HepG2 (cell line): Measurements from ENCODE around the gene IQCN. TPM values are rescaled to one million over a fixed set of nuclear protein-coding genes. Genes with fewer than 3 reads are reported as not detected.

ENCODE experiments used
- ZNF124 ChIP-seq: sonication (generic); formaldehyde crosslinking; IDR thresholded peaks from 2 replicates; pipeline ENCODE4 v1.4.0; 2020; ENCODE audit warnings: missing genetic modification reagents
- ZNF230 ChIP-seq: sonication (generic); formaldehyde crosslinking; IDR thresholded peaks from 2 replicates; pipeline ENCODE4 v1.4.0; 2020; ENCODE audit warnings: mild to moderate bottlenecking, missing genetic modification reagents
- ZNF839 ChIP-seq: sonication (generic); formaldehyde crosslinking; IDR thresholded peaks from 2 replicates; pipeline ENCODE4 v1.4.0; 2020; ENCODE audit warnings: missing genetic modification reagents, mild to moderate bottlenecking, borderline replicate concordance
- polyA plus RNA-seq, 8 experiments: library from polyadenylated mRNA; depleted of rRNA in 3 of 8; stranded (reverse) in 7 of 8; unstranded in 1 of 8; fragments of >200 nt; fragmentation: Illumina TruSeq in 4 of 8; extraction: Trizol in 4 of 8; gene quantifications; 2 replicates each; pipeline versions ENCODE4 v1.2.1 to v1.2.3, GENCODE V29; 2011 to 2016; ENCODE audit warnings: low read depth in 4 of 8, missing spikeins in 1 of 8, mixed read lengths in 1 of 8; ENCODE audit not compliant: insufficient read depth in 1 of 8
- total RNA-seq, 5 experiments: library from RNA; depleted of rRNA; stranded (reverse); fragments of >200 nt; fragmentation: Illumina TruSeq; extraction: Trizol; gene quantifications; 2 replicates each; pipeline ENCODE4 v1.2.3, GENCODE V29; 2016; ENCODE audit warnings: low read depth in 1 of 5
- TF ChIP-seq, protein P1 (sequence below): sonication (generic); formaldehyde crosslinking; IDR thresholded peaks from 2 replicates; pipeline ENCODE4 v1.5.1; 2020; ENCODE audit warnings: mild to moderate bottlenecking, missing genetic modification reagents, borderline replicate concordance
- TF ChIP-seq, protein P2 (sequence below): sonication (generic); formaldehyde crosslinking; IDR thresholded peaks from 2 replicates; pipeline ENCODE4 v1.4.0; 2020; ENCODE audit warnings: mild to moderate bottlenecking, missing genetic modification reagents

Gene IQCN
- total and polyA plus RNA-seq, 2 of the 13 experiments (the other 11 are each of a cell fraction or from before 2014, with no cell fraction given) = 0.04 to 0.18 TPM

DNA sequence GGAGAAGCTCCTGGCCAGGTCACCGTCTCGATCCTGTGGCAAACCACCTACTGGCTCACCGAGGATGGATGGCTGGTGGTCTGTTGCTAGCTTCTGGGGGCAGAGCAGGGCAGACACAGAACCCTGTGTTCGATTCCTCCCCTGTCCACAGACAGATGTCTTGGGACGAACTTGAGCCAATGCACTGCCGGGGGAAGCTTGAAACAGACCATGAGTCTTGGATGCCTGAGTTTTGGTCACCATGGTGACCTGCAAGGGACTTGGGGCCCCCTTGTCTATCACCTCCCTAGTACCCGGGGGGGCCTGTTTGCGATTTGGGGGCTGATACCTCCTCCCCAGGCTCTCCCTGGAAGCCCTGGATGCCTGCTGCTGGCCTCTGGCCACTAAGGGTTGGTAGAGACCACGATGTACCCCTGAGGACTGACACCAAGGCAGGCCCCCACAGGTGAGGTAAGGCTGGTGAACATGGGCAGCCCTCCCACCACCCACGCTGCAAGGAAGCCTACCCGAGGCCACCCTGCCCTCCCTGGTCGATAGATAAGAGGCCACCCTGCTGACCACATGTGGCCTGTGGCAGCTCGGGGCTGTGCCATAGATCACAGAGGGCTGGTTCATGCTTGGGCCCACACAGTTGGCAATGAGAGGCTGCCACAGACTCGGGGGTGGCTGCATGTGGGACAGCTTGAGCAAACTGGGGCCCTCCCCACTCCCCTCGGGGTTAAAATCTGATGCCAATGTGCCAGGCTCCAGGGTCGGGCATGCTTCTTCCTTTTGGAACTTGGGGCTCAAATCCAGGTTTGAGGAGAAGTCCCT lies 10.7 kb downstream of the IQCN start (continued):
- TF ChIP-seq, protein P1, sequence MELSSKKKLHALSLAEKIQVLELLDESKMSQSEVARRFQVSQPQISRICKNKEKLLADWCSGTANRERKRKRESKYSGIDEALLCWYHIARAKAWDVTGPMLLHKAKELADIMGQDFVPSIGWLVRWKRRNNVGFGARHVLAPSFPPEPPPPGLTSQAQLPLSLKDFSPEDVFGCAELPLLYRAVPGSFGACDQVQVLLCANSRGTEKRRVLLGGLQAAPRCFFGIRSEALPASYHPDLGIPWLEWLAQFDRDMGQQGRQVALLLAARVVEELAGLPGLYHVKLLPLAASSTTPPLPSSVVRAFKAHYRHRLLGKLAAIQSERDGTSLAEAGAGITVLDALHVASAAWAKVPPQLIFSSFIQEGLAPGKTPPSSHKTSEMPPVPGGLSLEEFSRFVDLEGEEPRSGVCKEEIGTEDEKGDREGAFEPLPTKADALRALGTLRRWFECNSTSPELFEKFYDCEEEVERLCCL = no peak
- no peak for TF ChIP-seq ZNF839 (CRISPR knock-in tag)
- no peak for TF ChIP-seq ZNF124 (CRISPR knock-in tag)
- TF ChIP-seq, protein P2, sequence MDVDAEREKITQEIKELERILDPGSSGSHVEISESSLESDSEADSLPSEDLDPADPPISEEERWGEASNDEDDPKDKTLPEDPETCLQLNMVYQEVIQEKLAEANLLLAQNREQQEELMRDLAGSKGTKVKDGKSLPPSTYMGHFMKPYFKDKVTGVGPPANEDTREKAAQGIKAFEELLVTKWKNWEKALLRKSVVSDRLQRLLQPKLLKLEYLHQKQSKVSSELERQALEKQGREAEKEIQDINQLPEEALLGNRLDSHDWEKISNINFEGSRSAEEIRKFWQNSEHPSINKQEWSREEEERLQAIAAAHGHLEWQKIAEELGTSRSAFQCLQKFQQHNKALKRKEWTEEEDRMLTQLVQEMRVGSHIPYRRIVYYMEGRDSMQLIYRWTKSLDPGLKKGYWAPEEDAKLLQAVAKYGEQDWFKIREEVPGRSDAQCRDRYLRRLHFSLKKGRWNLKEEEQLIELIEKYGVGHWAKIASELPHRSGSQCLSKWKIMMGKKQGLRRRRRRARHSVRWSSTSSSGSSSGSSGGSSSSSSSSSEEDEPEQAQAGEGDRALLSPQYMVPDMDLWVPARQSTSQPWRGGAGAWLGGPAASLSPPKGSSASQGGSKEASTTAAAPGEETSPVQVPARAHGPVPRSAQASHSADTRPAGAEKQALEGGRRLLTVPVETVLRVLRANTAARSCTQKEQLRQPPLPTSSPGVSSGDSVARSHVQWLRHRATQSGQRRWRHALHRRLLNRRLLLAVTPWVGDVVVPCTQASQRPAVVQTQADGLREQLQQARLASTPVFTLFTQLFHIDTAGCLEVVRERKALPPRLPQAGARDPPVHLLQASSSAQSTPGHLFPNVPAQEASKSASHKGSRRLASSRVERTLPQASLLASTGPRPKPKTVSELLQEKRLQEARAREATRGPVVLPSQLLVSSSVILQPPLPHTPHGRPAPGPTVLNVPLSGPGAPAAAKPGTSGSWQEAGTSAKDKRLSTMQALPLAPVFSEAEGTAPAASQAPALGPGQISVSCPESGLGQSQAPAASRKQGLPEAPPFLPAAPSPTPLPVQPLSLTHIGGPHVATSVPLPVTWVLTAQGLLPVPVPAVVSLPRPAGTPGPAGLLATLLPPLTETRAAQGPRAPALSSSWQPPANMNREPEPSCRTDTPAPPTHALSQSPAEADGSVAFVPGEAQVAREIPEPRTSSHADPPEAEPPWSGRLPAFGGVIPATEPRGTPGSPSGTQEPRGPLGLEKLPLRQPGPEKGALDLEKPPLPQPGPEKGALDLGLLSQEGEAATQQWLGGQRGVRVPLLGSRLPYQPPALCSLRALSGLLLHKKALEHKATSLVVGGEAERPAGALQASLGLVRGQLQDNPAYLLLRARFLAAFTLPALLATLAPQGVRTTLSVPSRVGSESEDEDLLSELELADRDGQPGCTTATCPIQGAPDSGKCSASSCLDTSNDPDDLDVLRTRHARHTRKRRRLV (CRISPR knock-in tag) = no peak
- no peak for TF ChIP-seq ZNF230 (CRISPR knock-in tag)
